ENCODE data around the gene KRTAP26-1. TPM values are rescaled to one million over a fixed set of nuclear protein-coding genes. Genes with fewer than 3 reads are reported as not detected.

Gene KRTAP26-1
- polyA plus RNA-seq, 1 of the 3 experiments (the other 2 are of a cell fraction) = not detected

GRCh38 chr21:30345014-30345413 lies 24.9 kb upstream of the KRTAP26-1 start:
- Histone ChIP-seq H3K4me1 (ENCODE audit: control insufficient read depth in 1 of 2, insufficient read depth in 2 of 2, low read depth in 1 of 2, low read length in 1 of 2) (no peaks in the 10 kb centered on the region), H3K27me3 (ENCODE audit: insufficient read depth) (0 out of 2 replicates have a peak, but pooled peaks cover 8% of the 10 kb centered on the region), H3K36me3 (replicated peaks in 1 of 2; ENCODE audit: control insufficient read depth in 1 of 2, insufficient read depth in 2 of 2, low read length in 1 of 2) (no peaks in the 10 kb centered on the region), H3K9ac (no peak overlapping the region), H2AFZ (ENCODE audit: low read depth) (no peak overlapping the region), H3K4me3 (ENCODE audit: low read depth in 2 of 2, low read length in 1 of 2) (no peak overlapping the region), H3K4me2 (no peak overlapping the region), H4K20me1 (ENCODE audit: insufficient read depth) (no peaks in the 10 kb centered on the region), H3K27ac (ENCODE audit: low read depth in 2 of 2, low read length in 1 of 2) (no peak overlapping the region), H3F3A (replicated peaks; ENCODE audit: insufficient read depth) (no peaks in the 10 kb centered on the region), H3K9me2 (no peaks in the 10 kb centered on the region), H3K9me3 (no peaks in the 10 kb centered on the region), H3K79me2 (ENCODE audit: insufficient read depth) (no peaks in the 10 kb centered on the region)
- ChIA-PET POLR2A (no interaction called here), CTCF (no interaction called here)
- no peak for TF ChIP-seq EP300 (IDR thresholded peaks at IDR 0.05; ENCODE audit: borderline replicate concordance in 1 of 2, low read depth in 1 of 2, low read length in 1 of 2)
- no peak for TF ChIP-seq YY1 (IDR thresholded peaks at IDR 0.05; ENCODE audit: low read depth)
- no peak for TF ChIP-seq RFX5 (IDR thresholded peaks at IDR 0.05; ENCODE audit: low read length)
- no peak for TF ChIP-seq RAD21 (IDR thresholded peaks at IDR 0.05; ENCODE audit: low read length)
- TF ChIP-seq USF1 (IDR thresholded peaks at IDR 0.05; ENCODE audit: borderline replicate concordance, low read depth) = no peak
- TF ChIP-seq RXRA (IDR thresholded peaks at IDR 0.05; ENCODE audit: borderline replicate concordance, low read depth) = no peak
- TF ChIP-seq CHD2 (IDR thresholded peaks at IDR 0.05; ENCODE audit: low read length, partially characterized antibody) = no peak
- no peak for TF ChIP-seq GATA2 (CRISPR knock-in tag; IDR thresholded peaks at IDR 0.05)
- TF ChIP-seq NFIC (IDR thresholded peaks at IDR 0.05; ENCODE audit: borderline replicate concordance) = no peak
- TF ChIP-seq TEAD4 (IDR thresholded peaks at IDR 0.05; ENCODE audit: borderline replicate concordance, insufficient read depth) = no peak
- TF ChIP-seq, protein P1, sequence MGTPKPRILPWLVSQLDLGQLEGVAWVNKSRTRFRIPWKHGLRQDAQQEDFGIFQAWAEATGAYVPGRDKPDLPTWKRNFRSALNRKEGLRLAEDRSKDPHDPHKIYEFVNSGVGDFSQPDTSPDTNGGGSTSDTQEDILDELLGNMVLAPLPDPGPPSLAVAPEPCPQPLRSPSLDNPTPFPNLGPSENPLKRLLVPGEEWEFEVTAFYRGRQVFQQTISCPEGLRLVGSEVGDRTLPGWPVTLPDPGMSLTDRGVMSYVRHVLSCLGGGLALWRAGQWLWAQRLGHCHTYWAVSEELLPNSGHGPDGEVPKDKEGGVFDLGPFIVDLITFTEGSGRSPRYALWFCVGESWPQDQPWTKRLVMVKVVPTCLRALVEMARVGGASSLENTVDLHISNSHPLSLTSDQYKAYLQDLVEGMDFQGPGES (IDR thresholded peaks at IDR 0.05; ENCODE audit: low read depth, low read length) = no peak
- no peak for TF ChIP-seq MXI1 (IDR thresholded peaks at IDR 0.05; ENCODE audit: low read depth, low read length)
- TF ChIP-seq CTCF (IDR thresholded peaks at IDR 0.05) = no peak
- no peak for TF ChIP-seq GABPA (IDR thresholded peaks at IDR 0.05; ENCODE audit: low read depth)
- no peak for TF ChIP-seq TCF12 (IDR thresholded peaks at IDR 0.05)
- no peak for TF ChIP-seq MAX (IDR thresholded peaks at IDR 0.05; ENCODE audit: low read depth)
- TF ChIP-seq, protein P2, sequence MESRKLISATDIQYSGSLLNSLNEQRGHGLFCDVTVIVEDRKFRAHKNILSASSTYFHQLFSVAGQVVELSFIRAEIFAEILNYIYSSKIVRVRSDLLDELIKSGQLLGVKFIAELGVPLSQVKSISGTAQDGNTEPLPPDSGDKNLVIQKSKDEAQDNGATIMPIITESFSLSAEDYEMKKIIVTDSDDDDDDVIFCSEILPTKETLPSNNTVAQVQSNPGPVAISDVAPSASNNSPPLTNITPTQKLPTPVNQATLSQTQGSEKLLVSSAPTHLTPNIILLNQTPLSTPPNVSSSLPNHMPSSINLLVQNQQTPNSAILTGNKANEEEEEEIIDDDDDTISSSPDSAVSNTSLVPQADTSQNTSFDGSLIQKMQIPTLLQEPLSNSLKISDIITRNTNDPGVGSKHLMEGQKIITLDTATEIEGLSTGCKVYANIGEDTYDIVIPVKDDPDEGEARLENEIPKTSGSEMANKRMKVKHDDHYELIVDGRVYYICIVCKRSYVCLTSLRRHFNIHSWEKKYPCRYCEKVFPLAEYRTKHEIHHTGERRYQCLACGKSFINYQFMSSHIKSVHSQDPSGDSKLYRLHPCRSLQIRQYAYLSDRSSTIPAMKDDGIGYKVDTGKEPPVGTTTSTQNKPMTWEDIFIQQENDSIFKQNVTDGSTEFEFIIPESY (IDR thresholded peaks at IDR 0.05; ENCODE audit: borderline replicate concordance, low read depth) = no peak
- DNase-seq = no peak
- WGBS (ENCODE audit: low lambda C conversion rate) = 0% methylated on average over 2 of the region's 2 CpGs

Data from SK-N-SH (cell line).